H7 (cell line): ENCODE data around the gene TRPM5. TPM values are rescaled to one million over a fixed set of nuclear protein-coding genes. Genes with fewer than 3 reads are reported as not detected.
A peak's percentile ranks its signal among the peaks of the same experiment; 100 is the strongest.

Experiments used
- DNase-seq: peaks from one replicate; pipeline ENCODE4 v3.0.0; 2012
- H3K27me3 ChIP-seq: 2 replicates; pipeline ENCODE4 v1.6.0; 2011; ENCODE audit warnings: mild to moderate bottlenecking, low read length; ENCODE audit not compliant: control insufficient read depth, insufficient read depth
- H3K36me3 ChIP-seq: replicated peaks from 2 replicates; pipeline ENCODE4 v1.5.1; 2011; ENCODE audit warnings: low read length; ENCODE audit not compliant: control insufficient read depth, insufficient read depth
- H3K4me3 ChIP-seq: 2 replicates; pipeline ENCODE4 v1.5.1; 2011; ENCODE audit warnings: low read depth, mild to moderate bottlenecking, control low read depth, low read length, moderate library complexity; ENCODE audit not compliant: insufficient read depth
- total RNA-seq: library from RNA; depleted of rRNA; stranded (reverse); fragments of >200 nt; shearing (Covaris generic); gene quantifications from 2 replicates; pipeline ENCODE4 v1.2.3, GENCODE V29; 2014

The TRPM5 gene
- total RNA-seq, 1 experiment from 2014 or later, result not detected

- DNase-seq, result peak; percentile 48
- Histone ChIP-seq H3K4me3 (no peak overlapping the region), H3K36me3 (no peaks in the 10 kb centered on the region), H3K27me3 (no peaks in the 10 kb centered on the region)
These were observed 20.3 kb upstream of the TRPM5 start for GRCh38 chr11:2464451-2465165.

DNA sequence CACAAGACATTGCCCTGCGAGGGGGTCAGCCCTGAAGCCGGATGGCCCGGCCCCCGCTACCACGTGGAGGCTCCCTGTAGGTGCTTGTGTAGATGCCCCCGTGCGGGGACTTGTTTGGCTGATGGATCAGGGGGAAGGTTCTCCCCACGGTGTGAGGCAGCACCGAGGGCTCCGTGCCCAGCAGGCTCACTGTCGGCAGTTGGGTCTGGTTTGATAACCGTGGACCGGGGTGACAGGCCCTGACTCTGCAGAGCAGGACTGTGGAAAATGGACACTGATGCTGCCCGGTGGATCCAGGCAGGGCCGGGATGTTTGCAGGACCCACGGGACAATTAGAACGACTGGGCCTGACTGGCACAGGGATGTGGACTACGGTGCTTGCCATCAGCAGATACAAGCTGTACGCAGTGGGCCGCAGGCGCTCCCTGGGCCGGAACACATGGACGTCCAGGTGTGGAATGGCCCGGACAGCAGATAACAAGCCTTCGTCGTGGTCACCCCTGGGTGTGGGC, 19.5 kb upstream of the TRPM5 start:
- H3K27me3 ChIP-seq, result no peaks in the 10 kb centered on the region
- H3K36me3 ChIP-seq, result no peaks in the 10 kb centered on the region
- no peak for DNase-seq
- no peak overlapping the region for H3K4me3 ChIP-seq

DNA sequence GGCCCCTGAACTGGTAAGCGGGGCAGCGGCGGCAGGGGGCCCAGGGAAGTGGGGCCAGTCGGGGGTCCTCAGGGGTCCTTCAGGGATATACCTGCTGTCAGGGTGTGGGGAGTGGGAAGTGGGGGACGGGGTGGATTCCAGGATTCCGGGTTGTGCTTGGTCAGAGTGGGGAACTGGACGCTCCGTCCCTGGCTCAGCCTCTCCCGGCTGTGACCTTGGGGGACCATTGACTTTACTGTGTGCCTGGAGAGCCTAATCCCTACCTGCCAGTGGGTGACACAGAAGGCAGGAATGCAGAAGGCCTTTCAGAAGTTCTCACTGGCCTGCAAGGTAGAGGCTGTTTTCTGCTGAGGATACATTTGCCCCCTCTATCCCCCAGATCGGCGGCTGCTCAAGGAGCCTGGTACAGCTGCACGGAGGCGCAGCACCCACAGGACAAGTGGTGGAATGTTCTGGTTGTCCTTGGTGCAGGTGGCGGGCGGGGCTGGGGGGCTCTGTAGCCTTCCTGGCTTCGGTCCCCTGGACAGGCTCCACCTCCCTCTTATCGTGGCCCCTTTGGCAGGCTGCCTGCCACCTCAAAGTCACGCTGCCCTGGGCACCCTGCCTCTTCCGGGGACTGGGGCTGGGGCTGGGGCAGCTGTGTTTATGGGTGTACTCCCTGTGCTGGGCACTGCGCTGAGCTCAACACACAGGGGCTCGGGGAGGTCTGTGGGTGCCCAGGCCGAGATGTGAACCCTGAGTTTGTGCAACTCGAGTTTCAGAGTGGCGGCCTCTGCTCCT, 18.9 kb upstream of the TRPM5 start:
- no peak overlapping the region for H3K4me3 ChIP-seq
- DNase-seq, result peak; percentile 49

GRCh38 chr11:2462543-2462985, 18.2 kb upstream of the TRPM5 start:
- no peaks in the 10 kb centered on the region for H3K36me3 ChIP-seq
- H3K4me3 ChIP-seq, result no peak overlapping the region
- H3K27me3 ChIP-seq, result no peaks in the 10 kb centered on the region
- peak; percentile 44 for DNase-seq

More for the DNA sequence above, 18.9 kb upstream of the TRPM5 start:
- Histone ChIP-seq H3K36me3 (no peaks in the 10 kb centered on the region), H3K27me3 (no peaks in the 10 kb centered on the region)

DNA sequence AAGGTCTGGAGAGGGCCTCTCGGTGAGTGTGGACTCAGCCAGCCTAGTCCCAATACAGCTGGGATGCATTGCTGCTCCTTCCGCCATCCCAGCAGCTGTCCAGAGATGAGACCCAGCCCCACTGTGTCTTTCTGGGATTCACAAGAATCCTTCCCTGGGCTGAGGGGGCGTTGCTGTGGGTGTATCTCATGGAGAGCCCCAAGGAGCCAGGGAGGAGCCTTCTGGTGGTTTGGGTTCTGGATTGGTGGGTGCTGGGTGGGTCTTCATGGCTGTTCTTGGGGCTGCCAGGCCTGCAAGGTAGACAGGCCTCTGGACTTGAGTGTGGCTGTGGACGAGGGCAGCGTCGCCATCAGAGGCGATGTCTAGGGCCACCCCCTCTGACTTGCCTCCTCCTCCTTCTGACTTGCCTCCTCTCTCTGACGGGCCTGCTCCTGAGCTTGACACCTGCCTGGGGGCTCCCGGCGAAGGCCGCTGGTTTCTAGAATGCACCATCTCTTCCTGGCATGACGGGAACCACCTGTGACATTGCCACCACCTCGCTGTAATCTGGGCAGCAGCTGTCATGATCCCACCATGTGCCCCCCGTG, 17.7 kb upstream of the TRPM5 start:
- Histone ChIP-seq H3K27me3 (no peaks in the 10 kb centered on the region), H3K36me3 (no peaks in the 10 kb centered on the region), H3K4me3 (no peak overlapping the region)
- DNase-seq, result peak; percentile 29

- H3K27me3 ChIP-seq, result no peaks in the 10 kb centered on the region
- DNase-seq, result peak; percentile 39
- no peaks in the 10 kb centered on the region for H3K36me3 ChIP-seq
- no peak overlapping the region for H3K4me3 ChIP-seq
These were observed 17.1 kb upstream of the TRPM5 start for GRCh38 chr11:2461253-2461955.

DNA sequence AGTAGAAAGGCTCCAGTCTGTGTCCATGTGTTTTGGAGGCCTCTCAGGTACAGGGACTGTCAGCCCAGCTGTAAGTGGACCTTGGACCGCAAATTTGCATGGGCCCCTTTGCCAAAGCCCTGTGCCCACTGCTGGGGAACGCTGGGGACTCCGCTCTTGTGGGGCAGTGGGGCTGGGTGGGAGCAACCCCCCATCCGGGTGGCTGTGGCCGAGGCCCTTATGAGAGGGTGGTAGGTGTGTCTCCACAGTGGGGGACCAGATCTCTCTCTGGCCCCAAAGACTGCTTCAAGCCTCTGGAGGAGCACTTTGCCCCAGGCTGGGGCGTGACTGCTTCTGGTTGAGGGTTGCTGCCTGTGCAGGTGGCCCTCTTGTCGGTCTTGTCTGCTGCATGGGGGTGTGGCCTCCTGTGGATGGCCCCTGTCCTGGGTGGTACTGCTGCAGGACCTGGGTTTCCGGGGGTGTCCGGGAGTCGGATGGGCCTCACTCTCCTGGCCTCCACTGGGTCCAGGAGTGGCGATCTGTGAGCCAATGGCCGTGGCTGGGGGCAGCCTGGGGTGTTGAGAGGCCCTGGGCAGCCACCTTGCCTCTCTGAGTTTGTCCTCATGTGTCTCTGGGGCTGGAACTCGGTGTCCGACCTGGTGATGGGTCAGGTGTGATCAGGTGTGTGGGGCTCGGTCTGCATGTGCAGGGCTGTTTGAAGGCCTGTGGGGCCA, 16.4 kb upstream of the TRPM5 start:
- no peak for DNase-seq
- no peaks in the 10 kb centered on the region for H3K27me3 ChIP-seq
- H3K4me3 ChIP-seq, result no peak overlapping the region
- no peaks in the 10 kb centered on the region for H3K36me3 ChIP-seq

GRCh38 chr11:2459796-2460531, 15.7 kb upstream of the TRPM5 start:
- DNase-seq, result peak; percentile 66
- no peaks in the 10 kb centered on the region for H3K36me3 ChIP-seq
- H3K27me3 ChIP-seq, result no peaks in the 10 kb centered on the region
- H3K4me3 ChIP-seq, result no peak overlapping the region

DNA sequence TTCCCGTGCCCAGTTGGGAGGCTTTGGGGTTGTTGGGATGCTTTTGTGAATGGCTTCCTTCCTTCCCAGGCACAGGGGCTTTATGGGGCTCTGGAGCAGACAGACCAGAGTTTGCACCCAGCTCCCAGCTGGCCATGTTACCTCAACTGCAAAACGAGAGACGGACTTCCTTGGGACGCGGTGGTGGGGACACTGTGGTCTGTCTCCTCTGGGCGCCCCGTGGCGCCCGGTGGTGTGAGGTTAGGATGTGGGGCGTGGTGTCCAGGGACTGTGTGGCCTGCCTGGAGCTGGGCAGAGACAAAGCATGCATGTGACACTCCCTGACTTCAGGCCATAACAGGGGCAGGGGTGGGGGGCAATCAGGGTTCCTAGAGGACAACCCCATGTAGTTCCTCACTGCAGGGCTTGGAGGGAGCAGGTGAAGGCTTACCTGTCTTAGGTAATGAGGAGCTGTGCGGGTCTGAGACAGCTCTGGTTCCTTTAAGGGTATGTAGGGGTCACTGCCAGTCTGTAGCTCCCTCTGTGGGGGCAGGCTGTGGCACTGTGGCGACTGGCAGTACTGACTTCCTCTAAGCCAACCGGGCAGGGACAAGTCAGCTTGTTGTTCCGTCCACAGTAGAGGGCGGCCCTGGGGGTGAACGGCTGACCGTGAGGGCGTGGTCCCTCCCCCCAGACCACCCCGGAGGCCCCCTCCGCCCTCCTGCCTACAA, 14.9 kb upstream of the TRPM5 start:
- no peak overlapping the region for H3K4me3 ChIP-seq
- H3K27me3 ChIP-seq, result no peaks in the 10 kb centered on the region
- DNase-seq, result no peak
- H3K36me3 ChIP-seq, result no peaks in the 10 kb centered on the region

- no peaks in the 10 kb centered on the region for H3K36me3 ChIP-seq
- no peak for DNase-seq
- peaks cover 3% of the 10 kb centered on the region for H3K27me3 ChIP-seq
- H3K4me3 ChIP-seq, result no peak overlapping the region
These were observed 14.0 kb upstream of the TRPM5 start for GRCh38 chr11:2458321-2458720.

- no peak for DNase-seq
- H3K27me3 ChIP-seq, result peaks cover 5% of the 10 kb centered on the region
These were observed 9.1 kb upstream of the TRPM5 start for GRCh38 chr11:2453436-2453835.

GRCh38 chr11:2452321-2453012, 8.2 kb upstream of the TRPM5 start:
- Histone ChIP-seq H3K27me3 (peaks cover 10% of the 10 kb centered on the region), H3K4me3 (no peak overlapping the region), H3K36me3 (no peaks in the 10 kb centered on the region)
- DNase-seq, result peak; percentile 57

More at GRCh38 chr11:2453436-2453835, 9.1 kb upstream of the TRPM5 start:
- Histone ChIP-seq H3K4me3 (no peak overlapping the region), H3K36me3 (no peaks in the 10 kb centered on the region)
